HG03060 (cell line): ENCODE results near the gene OR2M7.
"Not testable (repeated sequence)": the region's sequence is repeated elsewhere in the genome, so short reads cannot be mapped to it uniquely, and the experiment has no call there.

Experiments used
- ATAC-seq: cut with Tn5 transposase; IDR thresholded peaks from one replicate; pipeline ENCODE4 v1.9.1; 2021; ENCODE audit warnings: low read depth, moderate number of reproducible peaks; ENCODE audit not compliant: unreplicated experiment

OR2M7 gene

GRCh38 chr1:248324468-248324867 lies at the start of gene OR2M7:
Gene OR2M7, minus strand, starts transcription at chr1:248324568. Its CDS starts 0 bp downstream, at chr1:248324568.
- ATAC-seq = no peak

- no peak for ATAC-seq
Measured at GRCh38 chr1:248373761-248374160, 49.4 kb upstream of the OR2M7 start.

DNA sequence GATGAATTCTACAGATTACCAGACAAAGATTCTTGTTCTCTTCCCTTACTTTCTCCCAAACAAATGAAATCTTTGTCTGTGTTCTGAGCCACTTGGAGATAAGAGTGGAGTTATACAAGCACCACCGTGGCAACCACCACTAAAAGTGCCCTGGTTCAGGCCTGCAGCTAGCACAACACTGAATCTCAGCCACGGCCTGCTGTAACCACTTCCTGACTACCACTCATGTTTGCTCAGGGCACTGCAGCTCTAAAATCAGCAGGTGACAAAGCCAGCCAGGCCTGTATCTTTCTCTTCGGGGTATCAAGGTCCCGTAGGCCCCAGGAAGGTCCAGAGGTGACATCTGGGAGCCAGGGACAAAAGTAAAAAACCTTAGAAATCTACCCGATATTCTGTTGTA lies 48.0 kb upstream of the OR2M7 start:
- no peak for ATAC-seq

GRCh38 chr1:248366609-248367008 lies 42.2 kb upstream of the OR2M7 start:
- ATAC-seq = no peak

- ATAC-seq = no peak
Measured at GRCh38 chr1:248361121-248361715, 36.9 kb upstream of the OR2M7 start, which contains the start of gene OR2T4. Gene OR2T4, plus strand, starts transcription at chr1:248361665. Its CDS starts 0 bp downstream, at chr1:248361665.

DNA sequence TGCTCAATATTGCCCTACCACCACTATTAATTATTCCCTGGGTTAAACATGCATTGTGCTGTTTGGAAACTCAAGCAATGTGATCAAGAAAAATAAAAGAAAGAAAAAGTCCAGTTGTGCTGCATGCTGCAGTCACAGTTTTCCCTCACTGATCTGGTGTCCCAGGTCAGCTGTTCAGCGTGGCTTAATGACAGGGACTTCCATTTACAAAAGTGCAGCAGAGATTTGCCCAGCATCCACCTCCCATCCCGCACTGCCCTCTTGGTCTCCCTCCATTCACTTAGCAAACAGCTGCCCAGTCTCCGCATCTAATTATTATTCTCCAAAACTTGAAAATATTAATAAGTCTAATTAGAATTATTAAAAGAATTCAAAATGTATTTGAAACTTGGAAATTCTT lies 35.0 kb upstream of the OR2M7 start:
- no peak for ATAC-seq

- no peak for ATAC-seq
Measured at GRCh38 chr1:248348475-248348874, 24.1 kb upstream of the OR2M7 start, which contains the start of gene OR14C36. Gene OR14C36, plus strand, starts transcription at chr1:248348775. Its CDS starts 0 bp downstream, at chr1:248348775.

DNA sequence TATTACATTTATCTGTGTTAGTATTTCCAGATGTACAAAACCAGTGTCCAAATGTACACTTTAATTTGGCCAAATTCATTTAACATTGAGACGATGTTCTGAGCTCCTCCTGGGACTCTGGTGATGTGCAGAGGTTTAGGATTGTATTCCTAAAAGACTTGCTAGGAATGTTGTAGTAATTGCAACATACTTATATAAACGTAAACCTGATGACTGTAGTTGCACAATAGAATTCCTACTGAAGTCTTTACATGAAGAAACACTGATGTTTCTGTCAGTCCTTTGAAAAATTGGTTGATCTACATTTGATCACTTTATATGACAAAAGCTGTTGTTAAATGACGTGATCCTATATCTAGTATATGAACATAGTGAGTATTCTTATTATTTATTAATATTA lies 19.1 kb upstream of the OR2M7 start:
- ATAC-seq = no peak

GRCh38 chr1:248316796-248317195 lies 7.6 kb downstream of the OR2M7 start:
- ATAC-seq = no peak

DNA sequence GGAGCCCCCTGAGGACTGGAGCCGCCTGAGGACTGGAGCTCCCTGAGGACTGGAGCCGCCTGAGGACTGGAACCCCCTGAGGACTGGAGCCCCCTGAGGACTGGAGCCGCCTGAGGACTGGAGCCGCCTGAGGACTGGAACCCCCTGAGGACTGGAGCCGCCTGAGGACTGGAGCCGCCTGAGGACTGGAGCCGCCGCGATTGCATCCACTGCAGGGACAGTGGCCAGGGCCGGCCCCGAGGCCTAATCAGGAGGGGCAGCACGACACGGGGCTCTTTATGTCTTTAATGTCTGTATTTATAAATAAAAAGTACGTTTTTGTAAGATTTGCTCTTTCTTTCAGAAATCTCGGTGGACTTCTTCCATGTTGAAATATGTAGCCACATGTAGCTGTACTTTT lies 17.6 kb downstream of the OR2M7 start:
- not testable (repeated sequence) for ATAC-seq

- ATAC-seq = no peak
Measured at GRCh38 chr1:248306103-248306502, 18.3 kb downstream of the OR2M7 start.

- not testable (repeated sequence) for ATAC-seq
Measured at GRCh38 chr1:248305672-248306071, 18.7 kb downstream of the OR2M7 start.

DNA sequence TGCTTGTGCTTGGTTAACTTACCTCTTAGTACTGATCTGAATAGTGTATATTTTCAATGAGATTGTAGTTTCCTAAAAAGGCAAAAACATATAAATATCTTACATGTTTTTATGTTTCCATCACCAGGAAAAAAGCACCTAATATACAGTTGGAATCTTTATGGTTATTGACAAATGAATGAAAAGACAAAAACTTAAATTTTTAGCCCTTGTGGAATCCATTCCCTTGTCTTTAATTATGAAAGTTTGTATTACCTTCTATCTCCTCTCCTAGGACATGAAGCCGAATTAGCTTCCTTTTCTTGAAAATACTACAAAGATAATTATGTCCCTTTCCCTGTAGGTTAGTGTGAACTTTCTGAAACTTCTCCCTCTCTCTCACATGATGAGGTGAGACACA lies 21.0 kb downstream of the OR2M7 start, which contains the start of gene OR2T12:
Gene OR2T12 (minus strand): TSS at position 101 of the 400 bp plus-strand sequence. CDS start 7,846 bp downstream, outside the sequence.
- ATAC-seq = no peak

DNA sequence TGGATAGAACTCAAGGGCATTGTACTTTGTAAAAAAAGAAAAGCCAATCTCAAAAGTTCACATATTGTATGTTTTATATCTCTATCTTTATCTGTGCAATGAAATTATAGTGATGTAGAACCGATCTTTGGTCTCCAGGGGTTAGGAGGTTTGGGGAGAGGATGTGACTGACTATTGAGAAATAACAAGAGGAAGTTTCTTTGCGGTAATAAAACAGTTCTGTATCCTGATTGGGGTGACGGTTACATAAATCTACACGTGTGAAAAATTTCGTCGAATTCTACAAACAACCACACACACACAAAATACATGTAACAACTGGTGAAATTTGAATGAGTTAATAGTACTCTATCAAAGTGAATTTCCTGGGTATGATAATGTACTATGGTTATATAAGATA lies 36.0 kb downstream of the OR2M7 start:
- ATAC-seq = no peak

DNA sequence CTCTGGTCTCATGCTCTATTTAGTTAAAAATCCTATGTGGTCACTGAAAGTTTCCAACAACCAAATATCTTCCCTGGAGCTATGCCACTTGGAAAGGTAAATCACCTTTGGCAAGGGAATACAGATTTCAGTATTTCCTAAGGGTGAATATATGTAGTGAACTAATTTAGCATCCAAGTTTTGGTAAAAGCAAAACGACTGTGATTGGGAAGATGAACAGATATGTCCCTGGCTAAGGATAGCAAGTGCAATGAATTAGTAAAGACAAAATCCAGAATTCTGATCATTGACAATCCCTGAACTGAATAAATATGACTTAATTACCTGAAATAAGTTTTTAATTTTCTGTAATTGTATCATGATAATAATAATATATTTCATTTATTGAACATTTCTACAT lies 46.5 kb downstream of the OR2M7 start, which contains the start of gene OR2T33:
Gene OR2T33 (minus strand): TSS at position 101 of the 400 bp plus-strand sequence. CDS start 4,162 bp downstream, outside the sequence.
- no peak for ATAC-seq
